Cardiac fibroblast (primary cell): Measurements from ENCODE around the gene TIPARP.
A peak's percentile ranks its signal among the peaks of the same experiment; 100 is the strongest.

Experiments used
- DNase-seq, 2 donors: peaks; one replicate each; pipeline versions ENCODE4 v3.0.0 to v3.0.0-alpha.2; 2010; ENCODE audit warnings: low read depth in 2 of 2
- H3K4me3 ChIP-seq, 2 donors: replicated peaks in 1 of 2; 1 replicate in 1 of 2; 2 replicates in 1 of 2; pipeline ENCODE4 v1.5.1; 2011; ENCODE audit warnings: low read depth in 2 of 2, low read length in 2 of 2, mild to moderate bottlenecking in 2 of 2, moderate library complexity in 1 of 2
- TF ChIP-seq, protein P1 (sequence below): IDR thresholded peaks from one replicate; pipeline ENCODE4 v1.5.1; 2011; ENCODE audit warnings: low read depth, mild to moderate bottlenecking, low read length, inconsistent platforms

The TIPARP gene

DNA sequence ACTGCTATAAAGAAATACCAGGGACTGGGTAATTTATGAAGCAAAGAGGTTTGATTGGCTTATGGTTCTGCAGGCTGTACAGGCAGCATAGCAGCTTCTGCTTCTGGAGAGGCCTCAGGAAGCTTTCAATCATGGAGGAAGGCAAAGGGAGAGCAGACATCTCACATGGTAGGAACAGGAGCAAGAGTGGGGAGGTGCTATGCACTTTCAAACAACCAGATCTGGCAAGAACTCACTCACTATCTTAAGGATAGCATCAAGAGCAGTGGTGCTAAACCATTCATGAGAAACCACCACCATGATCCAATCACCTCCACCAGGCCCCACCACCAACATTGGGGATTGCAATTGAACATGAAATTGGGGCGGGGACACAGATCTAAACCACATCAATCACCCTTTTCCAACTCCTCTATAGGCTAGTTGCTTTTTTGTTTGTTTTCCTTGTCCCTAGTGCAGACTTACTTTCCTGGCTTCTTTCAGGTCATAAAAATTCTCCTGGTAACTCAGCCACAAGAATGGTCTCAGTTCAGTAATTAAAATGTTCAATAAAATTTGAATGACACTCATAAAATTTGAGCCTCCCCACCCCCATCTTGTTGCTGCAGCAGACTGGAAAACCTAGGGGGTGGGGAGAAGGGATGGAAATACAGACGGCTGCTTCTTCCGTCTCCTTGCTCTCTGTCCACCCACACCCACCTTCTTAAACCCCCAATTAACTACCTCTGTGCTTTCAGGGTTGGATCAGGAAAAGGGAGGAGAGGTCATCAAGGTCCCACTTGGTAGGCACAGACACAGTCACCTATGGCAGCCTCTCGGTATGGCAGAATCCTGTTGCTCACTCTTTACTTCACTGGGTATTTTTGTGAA, 16.3 kb upstream of the TIPARP start:
- DNase-seq: no peak
- H3K4me3 ChIP-seq: no peak overlapping the region
- TF ChIP-seq, protein P1, sequence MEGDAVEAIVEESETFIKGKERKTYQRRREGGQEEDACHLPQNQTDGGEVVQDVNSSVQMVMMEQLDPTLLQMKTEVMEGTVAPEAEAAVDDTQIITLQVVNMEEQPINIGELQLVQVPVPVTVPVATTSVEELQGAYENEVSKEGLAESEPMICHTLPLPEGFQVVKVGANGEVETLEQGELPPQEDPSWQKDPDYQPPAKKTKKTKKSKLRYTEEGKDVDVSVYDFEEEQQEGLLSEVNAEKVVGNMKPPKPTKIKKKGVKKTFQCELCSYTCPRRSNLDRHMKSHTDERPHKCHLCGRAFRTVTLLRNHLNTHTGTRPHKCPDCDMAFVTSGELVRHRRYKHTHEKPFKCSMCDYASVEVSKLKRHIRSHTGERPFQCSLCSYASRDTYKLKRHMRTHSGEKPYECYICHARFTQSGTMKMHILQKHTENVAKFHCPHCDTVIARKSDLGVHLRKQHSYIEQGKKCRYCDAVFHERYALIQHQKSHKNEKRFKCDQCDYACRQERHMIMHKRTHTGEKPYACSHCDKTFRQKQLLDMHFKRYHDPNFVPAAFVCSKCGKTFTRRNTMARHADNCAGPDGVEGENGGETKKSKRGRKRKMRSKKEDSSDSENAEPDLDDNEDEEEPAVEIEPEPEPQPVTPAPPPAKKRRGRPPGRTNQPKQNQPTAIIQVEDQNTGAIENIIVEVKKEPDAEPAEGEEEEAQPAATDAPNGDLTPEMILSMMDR: no peak

DNA sequence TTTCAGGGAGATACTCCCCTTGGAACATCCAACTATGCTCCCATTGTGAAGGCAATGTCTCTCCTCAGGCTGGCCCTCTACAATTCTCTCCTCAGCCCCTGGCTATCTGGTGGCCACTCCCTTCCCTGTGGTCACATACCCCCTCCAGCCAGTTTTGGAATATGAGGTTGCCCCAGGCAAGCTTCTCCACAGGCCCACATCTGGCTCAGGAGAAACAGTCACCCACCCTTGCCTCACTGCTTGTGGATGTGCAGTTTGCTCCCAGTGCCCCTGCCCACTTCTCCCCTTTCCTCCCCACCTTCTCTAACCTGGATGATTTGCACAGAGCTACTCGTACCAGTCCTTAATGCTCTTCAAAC, 15.7 kb upstream of the TIPARP start:
- DNase-seq: no peak
- TF ChIP-seq, protein P1: no peak
- H3K4me3 ChIP-seq: no peak overlapping the region

DNA sequence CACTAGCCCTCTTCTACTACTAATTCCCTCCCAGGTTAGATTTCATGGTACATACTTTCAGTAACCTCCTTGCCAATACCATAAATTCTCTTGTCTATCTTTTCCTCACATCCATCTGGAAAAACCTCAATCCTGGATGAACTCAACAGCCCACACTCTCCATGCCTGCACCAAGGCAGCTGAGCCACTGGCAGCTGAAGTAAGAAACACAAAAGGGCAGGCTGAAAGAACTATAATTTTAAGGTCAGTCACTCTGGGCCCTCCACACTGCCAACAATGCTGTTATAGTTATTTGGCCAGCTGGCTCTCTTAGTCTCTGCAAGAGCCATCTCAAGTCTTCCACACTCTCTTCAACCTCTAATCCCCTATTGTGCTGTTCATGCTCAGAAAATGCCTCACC, 15.1 kb upstream of the TIPARP start:
- no peak overlapping the region for H3K4me3 ChIP-seq
- TF ChIP-seq, protein P1: no peak
- no peak for DNase-seq

DNA sequence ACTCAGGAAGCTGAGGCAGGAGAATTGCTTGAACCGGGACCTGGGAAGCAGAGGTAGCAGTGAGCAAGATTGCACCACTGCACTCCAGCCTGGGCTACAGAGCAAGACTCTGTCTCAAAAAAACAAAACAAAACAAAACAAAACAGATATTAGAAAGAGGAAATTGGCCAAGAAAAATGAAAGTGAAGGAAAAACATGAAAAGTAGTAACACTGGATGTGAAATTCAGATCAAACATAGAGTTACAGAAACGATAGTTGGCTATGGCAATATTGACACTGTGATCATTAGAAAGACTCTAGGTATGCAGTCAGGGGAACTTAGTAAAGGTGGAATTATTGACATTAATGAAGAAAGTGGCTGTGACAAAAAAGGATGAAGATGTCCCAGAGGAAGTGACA, 13.2 kb upstream of the TIPARP start:
- no peak for DNase-seq
- H3K4me3 ChIP-seq: no peak overlapping the region
- TF ChIP-seq, protein P1: no peak

DNA sequence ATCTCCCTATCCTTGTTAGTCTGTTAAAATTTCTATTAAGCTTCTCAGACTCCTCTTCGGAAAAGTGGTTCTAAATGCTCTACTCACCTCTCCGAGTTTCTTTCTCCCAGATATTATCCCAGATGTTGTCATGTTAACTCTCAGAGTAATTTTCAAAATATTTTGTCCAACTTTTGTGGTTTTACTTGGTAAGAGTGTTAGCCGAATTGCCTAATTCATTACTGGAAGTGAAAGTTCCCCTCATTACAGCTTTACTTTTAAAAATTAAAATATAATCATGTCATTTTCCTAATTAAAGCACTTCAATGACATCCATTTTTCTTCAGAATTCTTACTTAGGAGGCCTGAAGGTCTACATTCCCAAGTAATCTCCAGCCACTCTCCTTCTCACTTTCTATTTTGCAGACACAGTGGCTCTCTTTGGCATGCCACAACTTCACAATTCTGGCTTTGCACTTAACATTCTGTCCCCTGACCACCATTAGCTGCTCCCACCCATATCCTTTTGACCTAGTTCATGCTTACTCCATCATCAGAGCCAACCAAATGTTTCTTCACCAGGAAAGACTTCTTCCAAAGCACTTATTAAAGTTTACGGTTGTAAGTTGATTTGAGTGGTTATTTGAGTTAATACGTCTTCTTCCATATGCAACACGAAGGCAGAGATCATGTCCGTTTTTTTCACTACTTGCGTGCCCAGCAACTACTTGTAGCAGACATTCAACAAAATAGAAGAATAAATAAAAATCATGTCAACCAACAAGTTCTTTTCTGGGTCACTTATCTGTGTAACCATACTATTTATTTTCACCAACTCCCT, 10.2 kb upstream of the TIPARP start:
- TF ChIP-seq, protein P1: no peak
- DNase-seq: peak in 1 of 2 donors; percentile 10

DNA sequence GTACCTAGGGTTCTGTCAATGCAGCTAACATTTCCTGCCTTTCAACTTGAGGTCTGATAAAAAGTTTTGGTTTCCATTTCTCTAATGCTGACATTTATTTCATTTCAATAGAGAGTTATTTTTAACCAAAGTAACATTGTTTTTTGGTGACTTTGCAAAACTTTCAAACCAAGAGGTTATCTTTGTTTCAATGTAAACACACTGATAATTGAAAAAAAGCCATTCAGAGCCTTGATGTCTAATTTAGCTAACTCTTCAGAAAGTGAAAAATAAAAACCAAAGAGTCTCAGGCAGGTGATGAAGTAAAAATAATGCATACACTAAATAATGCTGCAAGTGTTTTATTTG, 9.6 kb upstream of the TIPARP start:
- no peak overlapping the region for H3K4me3 ChIP-seq
- TF ChIP-seq, protein P1: no peak
- no peak for DNase-seq

More for the DNA sequence above, 10.2 kb upstream of the TIPARP start:
- H3K4me3 ChIP-seq: no peak overlapping the region
